ENCODE measurements around the gene MRTFB.
"Not testable (repeated sequence)": the region's sequence is repeated elsewhere in the genome, so short reads cannot be mapped to it uniquely, and the experiment has no call there.

Gene MRTFB

GRCh38 chr16:14135704-14136103, 64.6 kb downstream of the MRTFB start:
- no peak for DNase-seq

GRCh38 chr16:14139872-14140271, 68.8 kb downstream of the MRTFB start:
- DNase-seq = no peak

- no peak for DNase-seq
Observed at GRCh38 chr16:14140923-14141322, 69.8 kb downstream of the MRTFB start.

GRCh38 chr16:14146445-14146844, 75.3 kb downstream of the MRTFB start:
- DNase-seq = no peak

- DNase-seq = no peak
Observed at GRCh38 chr16:14148016-14148415, 76.9 kb downstream of the MRTFB start.

DNA sequence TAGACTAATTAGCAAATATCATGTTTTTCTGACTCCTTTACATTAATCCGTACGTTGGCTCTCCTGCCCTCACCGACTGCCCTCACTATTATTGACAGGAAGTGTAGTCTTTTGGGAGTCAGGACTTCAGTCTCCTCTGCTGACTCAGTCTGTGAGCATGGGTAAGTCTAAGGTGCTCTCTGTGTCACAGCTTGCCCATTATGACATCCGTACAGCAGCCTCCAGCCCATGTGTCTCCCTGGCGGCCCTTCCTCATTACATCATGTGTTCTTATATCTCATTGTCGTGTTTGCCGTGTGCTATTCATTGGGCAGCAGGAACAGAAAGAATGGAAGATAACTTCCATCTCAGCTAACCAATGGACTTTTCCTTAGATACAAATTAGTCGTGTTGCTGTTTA, 77.5 kb downstream of the MRTFB start:
- DNase-seq = no peak

DNA sequence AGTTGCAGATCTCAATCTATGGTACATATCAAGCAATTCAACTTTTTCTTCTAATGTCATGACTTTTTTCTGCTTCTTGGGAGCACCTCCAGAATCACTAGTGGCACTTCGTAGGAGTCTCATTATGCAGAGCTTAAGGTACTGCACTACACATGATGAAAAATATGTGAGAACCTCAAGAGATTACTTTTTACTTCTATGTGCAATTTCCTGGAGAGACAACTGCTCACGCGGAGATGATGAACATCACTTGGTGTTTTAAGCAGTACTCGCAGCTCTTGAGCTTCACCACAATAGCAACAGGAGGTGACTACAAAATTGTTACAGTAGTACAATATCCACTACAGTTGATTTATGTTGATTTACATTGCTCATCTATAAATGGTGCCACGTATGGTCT, 79.7 kb downstream of the MRTFB start:
- no peak for DNase-seq

- DNase-seq = no peak
Observed at GRCh38 chr16:14151256-14152030, 80.3 kb downstream of the MRTFB start.

GRCh38 chr16:14155572-14156190, 84.6 kb downstream of the MRTFB start:
- no peak for DNase-seq

DNA sequence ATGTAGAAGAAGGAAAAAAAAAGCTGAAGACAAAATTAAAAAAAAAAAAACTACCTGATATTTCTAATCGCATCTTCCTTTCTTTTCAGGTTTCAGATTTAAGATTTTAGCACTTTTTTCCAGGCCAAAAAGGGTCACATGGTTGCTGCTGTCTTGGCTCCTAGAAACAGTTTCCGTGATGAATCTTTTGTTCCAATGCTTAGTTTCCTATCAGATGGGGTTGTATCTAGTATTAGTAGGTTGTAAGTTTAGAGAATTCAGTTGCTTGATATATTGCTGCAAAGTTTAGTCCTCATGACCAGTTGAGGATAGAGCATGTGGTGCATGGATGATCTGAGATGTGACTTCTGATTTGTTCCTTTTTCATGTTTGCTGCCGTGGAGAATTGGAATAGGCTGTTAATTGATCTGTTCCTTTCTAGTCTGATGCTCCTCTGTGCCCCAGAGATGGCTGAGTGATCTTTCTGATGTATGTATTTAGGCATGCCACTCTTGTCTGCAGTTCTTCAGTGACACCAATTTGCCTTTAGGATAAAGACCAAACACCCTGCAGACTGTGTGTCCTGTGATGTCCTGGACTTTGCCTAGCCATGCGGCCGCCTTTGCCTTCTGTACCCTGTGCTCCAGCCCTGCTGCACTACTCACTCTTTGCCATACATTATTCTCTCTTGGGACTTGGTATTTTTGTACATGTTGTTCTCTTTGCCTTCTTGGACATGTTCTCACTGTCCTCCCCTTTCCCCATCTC, 94.0 kb downstream of the MRTFB start:
- DNase-seq = no peak

- DNase-seq = no peak
Observed at GRCh38 chr16:14168146-14168545, 97.0 kb downstream of the MRTFB start.

DNA sequence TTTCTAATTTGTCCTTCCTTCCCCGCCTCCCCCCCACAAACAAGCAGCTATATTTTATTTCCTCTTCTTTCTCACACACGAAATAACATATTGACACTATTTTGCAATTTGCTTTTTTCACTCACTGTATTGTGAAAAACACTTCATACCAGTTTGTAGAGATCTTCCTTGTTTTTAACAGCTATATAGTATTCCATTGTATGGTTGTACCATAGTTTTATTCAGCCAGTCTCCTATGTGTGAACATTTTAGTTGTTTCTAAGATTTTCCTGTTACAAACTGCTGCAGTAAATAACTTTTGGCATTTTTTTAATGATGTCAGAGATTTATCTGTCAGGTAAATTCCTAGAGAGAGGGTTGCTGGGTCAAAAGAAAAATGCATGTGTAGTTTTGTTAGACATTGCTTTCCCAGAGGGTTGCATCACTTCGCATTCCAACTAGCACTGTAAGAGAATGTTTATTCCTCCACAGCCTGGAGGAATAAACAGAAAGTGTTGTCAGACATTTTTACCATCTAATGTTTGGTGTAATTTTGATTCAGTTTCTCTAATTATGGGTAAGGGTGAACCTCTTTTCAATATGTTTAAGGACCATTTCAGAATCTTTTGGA, 101.2 kb downstream of the MRTFB start:
- DNase-seq = no peak

- DNase-seq = no peak
Observed at GRCh38 chr16:14175086-14175485, 104.0 kb downstream of the MRTFB start.

DNA sequence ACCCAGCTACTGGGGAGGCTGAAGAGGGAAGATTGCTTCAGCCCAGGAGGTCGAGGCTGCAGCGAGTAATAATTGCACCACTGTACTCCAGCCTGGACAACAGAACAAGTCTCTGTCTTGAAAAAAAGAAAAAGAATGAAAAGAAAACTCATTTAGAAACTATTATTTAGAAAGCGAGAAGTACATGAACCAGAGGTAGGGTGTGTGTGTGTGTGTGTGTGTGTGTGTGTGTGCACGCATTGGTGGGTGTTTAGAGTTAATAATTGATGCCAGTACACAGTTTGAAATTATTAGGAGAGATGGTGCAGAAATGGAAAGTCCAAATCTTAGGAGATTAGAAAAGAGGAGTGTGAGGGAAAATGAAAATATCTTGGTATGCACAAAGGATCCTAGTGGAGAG, 106.6 kb downstream of the MRTFB start:
- no peak for DNase-seq

DNA sequence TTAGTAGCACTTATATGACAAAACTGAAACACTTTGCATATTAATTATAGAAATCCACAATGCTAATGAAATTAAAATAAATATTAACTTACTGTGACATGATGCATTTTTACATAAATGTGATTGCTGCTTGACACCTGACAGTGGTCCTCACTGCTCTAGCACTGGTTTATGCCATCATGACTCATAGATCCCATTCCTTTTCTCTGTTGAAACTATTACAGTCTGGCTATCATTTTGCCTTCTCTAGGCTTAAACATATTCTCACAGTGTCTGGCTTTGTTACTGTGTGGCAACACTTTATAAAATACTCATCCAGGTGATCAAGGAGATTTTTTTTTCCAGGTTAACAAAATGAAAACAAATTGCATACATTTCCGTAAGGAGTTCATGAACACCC, 108.0 kb downstream of the MRTFB start:
- DNase-seq = no peak

- no peak for DNase-seq
Observed at GRCh38 chr16:14180481-14180944, 109.4 kb downstream of the MRTFB start.

- no peak for DNase-seq
Observed at GRCh38 chr16:14181371-14182050, 110.4 kb downstream of the MRTFB start.

- no peak for DNase-seq
Observed at GRCh38 chr16:14182999-14183398, 111.9 kb downstream of the MRTFB start.

- not testable (repeated sequence) for DNase-seq
Observed at GRCh38 chr16:14183962-14184361, 112.8 kb downstream of the MRTFB start.

DNA sequence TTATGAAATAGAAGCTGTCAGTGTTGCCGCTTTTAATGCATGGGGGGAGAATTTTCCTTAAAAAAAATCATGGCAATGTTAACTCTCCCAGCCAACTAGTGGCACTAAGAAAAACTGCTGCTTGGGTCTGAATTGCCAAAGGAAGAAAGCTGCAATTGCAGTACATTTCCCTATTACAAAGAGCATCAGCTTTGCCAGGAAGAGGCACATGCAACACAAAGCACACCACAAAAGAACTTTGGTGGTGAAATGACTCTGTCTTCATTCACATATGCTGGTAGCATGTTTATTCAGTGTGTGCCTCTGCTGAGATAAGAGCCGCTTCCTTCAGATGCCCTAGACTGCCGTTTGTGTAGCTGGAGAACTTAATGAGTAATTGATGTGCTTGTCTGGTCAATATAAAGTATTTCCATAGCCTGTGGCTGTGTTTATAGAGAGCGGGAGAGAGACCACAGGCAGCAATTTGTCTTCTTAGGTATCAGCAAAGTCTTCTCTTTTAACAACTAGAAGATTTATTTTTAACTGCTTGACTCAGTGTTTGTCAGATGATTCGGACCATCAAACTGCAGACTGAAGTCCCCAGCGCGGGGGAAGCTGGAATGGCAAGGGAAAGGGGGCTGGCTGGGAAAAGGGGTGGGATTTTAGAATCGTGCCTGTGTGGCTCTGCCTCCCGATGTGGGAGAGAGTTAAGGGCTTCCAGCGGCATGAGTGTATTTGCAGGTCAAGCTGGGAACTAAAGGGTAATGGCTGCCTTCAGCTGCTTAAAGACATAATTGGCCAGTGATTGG, 115.1 kb downstream of the MRTFB start:
- no peak for DNase-seq

GRCh38 chr16:14186795-14187221, 115.7 kb downstream of the MRTFB start:
- DNase-seq = no peak

All from CD4-positive, alpha-beta T cell treated with Interleukin-17A for 1 hour (primary cell).